ENCODE results near the gene HSF2BP.
"Not testable (repeated sequence)": the region's sequence is repeated elsewhere in the genome, so short reads cannot be mapped to it uniquely, and the experiment has no call there.

HSF2BP gene

GRCh38 chr21:43516860-43517627, 142.2 kb downstream of the HSF2BP start:
- not testable (repeated sequence) for DNase-seq (ENCODE audit: low read depth)

- DNase-seq (ENCODE audit: low read depth) = not testable (repeated sequence)
Measured at GRCh38 chr21:43516295-43516847, 142.9 kb downstream of the HSF2BP start.

GRCh38 chr21:43514834-43515233, 144.5 kb downstream of the HSF2BP start:
- DNase-seq (ENCODE audit: low read depth) = not testable (repeated sequence)

- DNase-seq (ENCODE audit: low read depth) = not testable (repeated sequence)
Measured at GRCh38 chr21:43513023-43513422, 146.3 kb downstream of the HSF2BP start.

GRCh38 chr21:43511209-43511608, 148.1 kb downstream of the HSF2BP start:
- DNase-seq (ENCODE audit: low read depth) = not testable (repeated sequence)

- not testable (repeated sequence) for DNase-seq (ENCODE audit: low read depth)
Measured at GRCh38 chr21:43510669-43511068, 148.6 kb downstream of the HSF2BP start.

GRCh38 chr21:43503892-43504291, 155.4 kb downstream of the HSF2BP start:
- DNase-seq (ENCODE audit: low read depth) = not testable (repeated sequence)

GRCh38 chr21:43503075-43503750, 156.1 kb downstream of the HSF2BP start:
- DNase-seq (ENCODE audit: low read depth) = not testable (repeated sequence)

- DNase-seq (ENCODE audit: low read depth) = not testable (repeated sequence)
Measured at GRCh38 chr21:43502407-43503071, 156.7 kb downstream of the HSF2BP start.

GRCh38 chr21:43498924-43499323, 160.4 kb downstream of the HSF2BP start:
- not testable (repeated sequence) for DNase-seq (ENCODE audit: low read depth)

GRCh38 chr21:43498065-43498464, 161.2 kb downstream of the HSF2BP start:
- not testable (repeated sequence) for DNase-seq (ENCODE audit: low read depth)

GRCh38 chr21:43494279-43495012, 164.8 kb downstream of the HSF2BP start:
- DNase-seq (ENCODE audit: low read depth) = not testable (repeated sequence)

GRCh38 chr21:43493471-43493870, 165.8 kb downstream of the HSF2BP start:
- DNase-seq (ENCODE audit: low read depth) = not testable (repeated sequence)

GRCh38 chr21:43488235-43488634, 171.1 kb downstream of the HSF2BP start:
- not testable (repeated sequence) for DNase-seq (ENCODE audit: low read depth)

GRCh38 chr21:43486051-43486450, 173.2 kb downstream of the HSF2BP start:
- not testable (repeated sequence) for DNase-seq (ENCODE audit: low read depth)

- not testable (repeated sequence) for DNase-seq (ENCODE audit: low read depth)
Measured at GRCh38 chr21:43485016-43485415, 174.3 kb downstream of the HSF2BP start.

- DNase-seq (ENCODE audit: low read depth) = not testable (repeated sequence)
Measured at GRCh38 chr21:43479197-43479596, 180.1 kb downstream of the HSF2BP start.
